Omental fat pad (tissue), 4 donors: ENCODE data around the gene XPR1. TPM values are rescaled to one million over a fixed set of nuclear protein-coding genes. Genes with fewer than 3 reads are reported as not detected.

Experiments used
- ATAC-seq: fragments of 150-250 bp; one replicate; pipeline ENCODE4 v1.9.1; 2016; ENCODE audit warnings: mild to moderate bottlenecking, moderate library complexity; ENCODE audit not compliant: low FRiP score
- DNase-seq: peaks from one replicate; pipeline ENCODE4 v3.0.0-alpha.2; 2019; ENCODE audit warnings: low spot score
- CTCF ChIP-seq, 3 donors: fragments of 450-650 bp; IDR thresholded peaks; one replicate each; pipeline ENCODE4 v1.5.1; 2016 to 2017; ENCODE audit warnings: antibody characterized with exemption in 3 of 3, mild to moderate bottlenecking in 3 of 3, moderate library complexity in 2 of 3
- total RNA-seq, 4 donors: library from RNA; depleted of rRNA; stranded (reverse); fragments of >200 nt; gene quantifications; one replicate each; pipeline ENCODE4 v1.1.0, GENCODE V29; 2016

The XPR1 gene
- total RNA-seq, 4 donors from 2014 or later: 18.2 to 24.7 (median 20.0) TPM

- no peak for TF ChIP-seq CTCF (IDR thresholded peaks at IDR 0.05)
- DNase-seq (no peak), ATAC-seq (no peak)
These were observed 8.1 kb upstream of the XPR1 start for GRCh38 chr1:180623579-180624347.

GRCh38 chr1:180626711-180627110 lies 5.1 kb upstream of the XPR1 start:
- no peak for TF ChIP-seq CTCF (IDR thresholded peaks at IDR 0.05)
- DNase-seq: no peak
- ATAC-seq: no peak

- DNase-seq (no peak), ATAC-seq (no peak)
- no peak for TF ChIP-seq CTCF (IDR thresholded peaks at IDR 0.05)
These were observed 4.4 kb upstream of the XPR1 start for GRCh38 chr1:180627411-180627810.

- DNase-seq: no peak
- ATAC-seq: no peak
- TF ChIP-seq CTCF (IDR thresholded peaks at IDR 0.05): no peak
These were observed 3.2 kb upstream of the XPR1 start for GRCh38 chr1:180628646-180629045.

GRCh38 chr1:180630408-180631193 lies 1.2 kb upstream of the XPR1 start:
- DNase-seq (no peak), ATAC-seq (no peak)
- no peak for TF ChIP-seq CTCF (IDR thresholded peaks at IDR 0.05)

GRCh38 chr1:180631194-180631765 lies 542 bp upstream of the XPR1 start:
- no peak for TF ChIP-seq CTCF (IDR thresholded peaks at IDR 0.05)
- ATAC-seq (no peak), DNase-seq (no peak)
